K562 (cell line): ENCODE data around the gene PITPNM3.

Source experiments
- CEBPB ChIP-seq: fragments of 450-650 bp; IDR thresholded peaks from 2 replicates; pipeline ENCODE4 v1.6.1; 2016; ENCODE audit warnings: missing genetic modification characterization, missing compliant biosample characterization
- COPS2 ChIP-seq: fragments of 450-650 bp; conservative IDR thresholded peaks from 2 replicates; pipeline ENCODE4 v1.6.1; 2016; ENCODE audit warnings: mild to moderate bottlenecking, moderate library complexity
- CTCF ChIP-seq, 3 experiments: IDR thresholded peaks in 2 of 3; conservative IDR thresholded peaks in 1 of 3; 2 replicates each; pipeline ENCODE4 v1.5.1; 2011 to 2012; ENCODE audit warnings: low read length in 3 of 3, mild to moderate bottlenecking in 3 of 3, control low read depth in 2 of 3, improper control_type of control experiment in 1 of 3, inconsistent platforms in 1 of 3, low read depth in 1 of 3, mixed read lengths in 1 of 3, moderate library complexity in 1 of 3; ENCODE audit not compliant: insufficient read depth in 2 of 3
- RFX1 ChIP-seq: fragments of 450-650 bp; IDR thresholded peaks from 2 replicates; pipeline ENCODE4 v1.6.1; 2016; ENCODE audit warnings: mild to moderate bottlenecking, moderate library complexity
- ZBTB11 ChIP-seq, 3 experiments: fragments of 200-800 bp in 1 of 3; fragments of 250-450 bp in 1 of 3; fragments of 450-650 bp in 1 of 3; sonication (Bioruptor Pico) in 1 of 3; sonication (Bioruptor generic) in 1 of 3; formaldehyde crosslinking in 1 of 3; IDR thresholded peaks; 2 replicates each; pipeline versions ENCODE4 v1.6.1 to v1.8.0; 2016 to 2022; ENCODE audit warnings: mild to moderate bottlenecking in 2 of 3, missing genetic modification characterization in 2 of 3, missing compliant biosample characterization in 1 of 3, moderate library complexity in 1 of 3

GRCh38 chr17:6496640-6497441 lies 59.5 kb downstream of the PITPNM3 start:
- TF ChIP-seq CTCF (IDR thresholded peaks at IDR 0.05 in 2 of 3, conservative IDR thresholded peaks at IDR 0.05 in 1 of 3; ENCODE audit: insufficient read depth in 2 of 3, low read depth in 1 of 3, low read length in 3 of 3) (no peak), RFX1 (no peak), CEBPB (tag) (no peak), COPS2 (no peak), ZBTB11 (CRISPR knock-in tag; IDR thresholded peaks at IDR 0.05) (no peak)
